ENCODE measurements around the gene IRS4.

Gene IRS4

GRCh38 chrX:108731153-108731552 lies 5.2 kb downstream of the IRS4 start:
- H3K36me3 ChIP-seq (ENCODE audit: insufficient read depth, low read length): no peaks in the 10 kb centered on the region
- no peak overlapping the region for H3K4me2 ChIP-seq (ENCODE audit: low read depth, low read length, poor library complexity, severe bottlenecking)
- H2AFZ ChIP-seq (ENCODE audit: low read length): no peak overlapping the region
- H3K9me3 ChIP-seq (ENCODE audit: insufficient read depth, low read depth, low read length): no peaks in the 10 kb centered on the region
- no peak overlapping the region for H3K4me3 ChIP-seq (ENCODE audit: low read length, poor library complexity, severe bottlenecking)
- H3F3A ChIP-seq (ENCODE audit: low read depth): no peaks in the 10 kb centered on the region
- H4K20me1 ChIP-seq (ENCODE audit: insufficient read depth, low read length, poor library complexity, severe bottlenecking): no peaks in the 10 kb centered on the region
- H3K9me2 ChIP-seq (replicated peaks; ENCODE audit: low read depth, low read length): no peaks in the 10 kb centered on the region
- TF ChIP-seq CTCF (conservative IDR thresholded peaks at IDR 0.05; ENCODE audit: low read length) (no peak), EZH2phosphoT487 (IDR thresholded peaks at IDR 0.05; ENCODE audit: borderline replicate concordance) (no peak)
- H3K9ac ChIP-seq (ENCODE audit: low read depth, low read length, poor library complexity, severe bottlenecking): no peak overlapping the region
- H3K79me2 ChIP-seq (ENCODE audit: insufficient read depth, low read length): no peaks in the 10 kb centered on the region
- H3K27me3 ChIP-seq (ENCODE audit: insufficient read depth, low read length, poor library complexity, severe bottlenecking): no peaks in the 10 kb centered on the region
- H3K4me1 ChIP-seq (ENCODE audit: insufficient read depth, low read length, poor library complexity, severe bottlenecking): no peaks in the 10 kb centered on the region

DNA sequence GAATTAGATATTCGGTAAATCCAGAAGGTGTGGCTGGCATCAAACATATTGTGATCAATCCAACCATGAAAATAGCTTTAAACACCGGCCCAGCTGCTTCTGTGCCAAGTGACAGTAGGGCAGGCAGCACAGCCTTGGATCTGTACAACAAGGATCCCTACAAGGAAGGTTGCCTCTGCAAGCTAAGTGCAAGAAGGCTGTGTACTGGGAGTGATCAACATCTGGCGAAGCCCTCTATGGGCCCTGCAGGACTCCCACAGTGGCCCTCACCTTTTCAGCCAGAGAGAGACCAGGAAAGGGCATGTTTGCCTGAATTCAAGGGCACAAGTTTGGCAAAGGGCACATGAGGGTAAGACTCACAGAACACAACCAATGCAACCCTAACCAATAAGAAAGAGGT lies 9.6 kb downstream of the IRS4 start:
- Histone ChIP-seq H2AFZ (ENCODE audit: low read length) (no peak overlapping the region), H3K4me2 (ENCODE audit: low read depth, low read length, poor library complexity, severe bottlenecking) (no peak overlapping the region), H3K27me3 (ENCODE audit: insufficient read depth, low read length, poor library complexity, severe bottlenecking) (no peaks in the 10 kb centered on the region), H3K79me2 (ENCODE audit: insufficient read depth, low read length) (no peaks in the 10 kb centered on the region), H3K4me1 (ENCODE audit: insufficient read depth, low read length, poor library complexity, severe bottlenecking) (no peaks in the 10 kb centered on the region), H3K9me2 (replicated peaks; ENCODE audit: low read depth, low read length) (no peaks in the 10 kb centered on the region), H3K9me3 (ENCODE audit: insufficient read depth, low read depth, low read length) (no peaks in the 10 kb centered on the region), H3F3A (ENCODE audit: low read depth) (no peaks in the 10 kb centered on the region), H3K36me3 (ENCODE audit: insufficient read depth, low read length) (no peaks in the 10 kb centered on the region), H3K9ac (ENCODE audit: low read depth, low read length, poor library complexity, severe bottlenecking) (no peak overlapping the region), H4K20me1 (ENCODE audit: insufficient read depth, low read length, poor library complexity, severe bottlenecking) (no peaks in the 10 kb centered on the region), H3K4me3 (ENCODE audit: low read length, poor library complexity, severe bottlenecking) (no peak overlapping the region)
- no peak for TF ChIP-seq EZH2phosphoT487 (IDR thresholded peaks at IDR 0.05; ENCODE audit: borderline replicate concordance)
- no peak for TF ChIP-seq CTCF (conservative IDR thresholded peaks at IDR 0.05; ENCODE audit: low read length)

DNA sequence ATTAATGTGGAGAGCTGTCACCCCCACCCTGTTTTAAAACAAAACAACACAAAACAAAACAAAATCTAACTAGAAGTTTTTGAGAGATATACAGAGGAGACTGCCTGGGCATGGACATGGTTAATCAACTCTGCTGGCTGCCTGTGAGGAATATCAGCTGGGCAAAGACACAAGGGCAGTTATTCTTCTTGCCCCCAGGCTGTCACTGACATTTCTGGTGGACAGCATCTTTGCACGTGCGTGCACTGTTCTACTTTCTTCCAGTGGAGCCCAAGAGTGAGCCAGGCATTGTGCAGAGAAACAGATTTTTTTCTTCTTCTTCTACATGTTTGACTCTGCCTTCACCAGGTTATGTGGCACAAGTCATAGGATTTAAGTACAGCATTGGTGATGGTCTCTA lies 13.8 kb downstream of the IRS4 start:
- Histone ChIP-seq H3K36me3 (ENCODE audit: insufficient read depth, low read length) (no peaks in the 10 kb centered on the region), H4K20me1 (ENCODE audit: insufficient read depth, low read length, poor library complexity, severe bottlenecking) (no peaks in the 10 kb centered on the region), H3K9me2 (replicated peaks; ENCODE audit: low read depth, low read length) (no peaks in the 10 kb centered on the region), H3F3A (ENCODE audit: low read depth) (no peaks in the 10 kb centered on the region), H3K9ac (ENCODE audit: low read depth, low read length, poor library complexity, severe bottlenecking) (no peak overlapping the region), H3K4me2 (ENCODE audit: low read depth, low read length, poor library complexity, severe bottlenecking) (no peak overlapping the region), H3K27me3 (ENCODE audit: insufficient read depth, low read length, poor library complexity, severe bottlenecking) (no peaks in the 10 kb centered on the region), H3K4me3 (ENCODE audit: low read length, poor library complexity, severe bottlenecking) (no peak overlapping the region), H2AFZ (ENCODE audit: low read length) (no peak overlapping the region), H3K9me3 (ENCODE audit: insufficient read depth, low read depth, low read length) (no peaks in the 10 kb centered on the region), H3K79me2 (ENCODE audit: insufficient read depth, low read length) (no peaks in the 10 kb centered on the region), H3K4me1 (ENCODE audit: insufficient read depth, low read length, poor library complexity, severe bottlenecking) (no peaks in the 10 kb centered on the region)
- TF ChIP-seq EZH2phosphoT487 (IDR thresholded peaks at IDR 0.05; ENCODE audit: borderline replicate concordance): no peak
- TF ChIP-seq CTCF (conservative IDR thresholded peaks at IDR 0.05; ENCODE audit: low read length): no peak

Data from Loucy (cell line).